GM12892 (cell line): ENCODE measurements around the gene FBXO39.

Experiments used
- POLR2A ChIP-seq: IDR thresholded peaks from 2 replicates; pipeline ENCODE4 v1.6.1; 2011; ENCODE audit warnings: low read depth, low read length, control low read depth
- POLR2AphosphoS5 ChIP-seq: IDR thresholded peaks from 2 replicates; pipeline ENCODE4 v1.6.1; 2011; ENCODE audit warnings: low read depth, low read length, control low read depth

GRCh38 chr17:6789146-6789545, 13.1 kb downstream of the FBXO39 start:
- TF ChIP-seq POLR2AphosphoS5 (no peak), POLR2A (no peak)
